T-cell (primary cell): ENCODE measurements around the gene SCO2. TPM values are rescaled to one million over a fixed set of nuclear protein-coding genes. Genes with fewer than 3 reads are reported as not detected.

Source experiments
- ATAC-seq, 4 experiments: fragments of 200-7000 bp in 3 of 4; fragments of 150-1000 bp in 1 of 4; cut with Tn5 transposase; replicated peaks in 1 of 4; 1 replicate in 3 of 4; 2 replicates in 1 of 4; pipeline ENCODE4 v1.10.0; 2021; ENCODE audit warnings: moderate library complexity in 3 of 4, mild to moderate bottlenecking in 2 of 4, moderate number of reproducible peaks in 1 of 4
- CTCF ChIA-PET, 2 donors: fragments of 300-600 bp; sonication (Branson Sonifier 250); formaldehyde crosslinking; loops; one replicate each; lab custom pipeline; 2022; ENCODE audit warnings: antibody characterized with exemption in 2 of 2; lab: Charles Lee
- POLR2A ChIA-PET, 2 donors: fragments of 300-600 bp; sonication (Branson Sonifier 250); formaldehyde crosslinking; loops; one replicate each; lab custom pipeline; 2022; ENCODE audit warnings: antibody characterized with exemption in 2 of 2; lab: Charles Lee
- DNase-seq, 35 experiments: peaks; one replicate each; pipeline versions ENCODE4 v3.0.0 to v3.0.0-alpha.2; 2013 to 2023
- H3K27ac ChIP-seq: one replicate; pipeline ENCODE4 v1.5.1; 2013; ENCODE audit warnings: low read length
- H3K27me3 ChIP-seq, 2 experiments: replicated peaks in 1 of 2; 1 replicate in 1 of 2; 2 replicates in 1 of 2; pipeline versions ENCODE4 v1.6.1 to v1.7.0; 2013; ENCODE audit warnings: low read length in 1 of 2, mixed read lengths in 1 of 2; ENCODE audit not compliant: control insufficient read depth in 2 of 2, insufficient read depth in 2 of 2; ENCODE audit errors: extremely low read depth in 1 of 2
- H3K36me3 ChIP-seq, 2 donors: 1 replicate in 1 of 2; 2 replicates in 1 of 2; pipeline versions ENCODE4 v1.6.1 to v1.7.0; 2013; ENCODE audit warnings: low read length in 1 of 2; ENCODE audit not compliant: control insufficient read depth in 2 of 2, insufficient read depth in 1 of 2; ENCODE audit errors: extremely low read depth in 1 of 2
- H3K4me1 ChIP-seq, 2 experiments: 1 replicate in 1 of 2; 2 replicates in 1 of 2; pipeline versions ENCODE4 v1.6.1 to v1.7.0; 2013; ENCODE audit warnings: low read length in 2 of 2, mixed read lengths in 1 of 2; ENCODE audit not compliant: insufficient read depth in 2 of 2, control insufficient read depth in 1 of 2; ENCODE audit errors: extremely low read depth in 1 of 2
- H3K4me3 ChIP-seq, 2 donors: 1 replicate in 1 of 2; 2 replicates in 1 of 2; pipeline versions ENCODE4 v1.5.1 to v1.7.0; 2013; ENCODE audit warnings: mild to moderate bottlenecking in 2 of 2, low read length in 1 of 2, moderate library complexity in 1 of 2; ENCODE audit not compliant: control insufficient read depth in 1 of 2; ENCODE audit errors: extremely low read depth in 1 of 2
- H3K9me3 ChIP-seq: 2 replicates; pipeline ENCODE4 v1.7.0; 2013
- H3K27ac Mint-ChIP-seq, 2 donors: one replicate each; pipeline ENCODE4 v1.8.0; 2020 to 2021; ENCODE audit warnings: mild to moderate bottlenecking in 2 of 2, mixed read lengths in 2 of 2
- H3K27me3 Mint-ChIP-seq, 2 donors: one replicate each; pipeline ENCODE4 v1.8.0; 2021 to 2022; ENCODE audit warnings: mixed read lengths in 2 of 2
- H3K36me3 Mint-ChIP-seq: one replicate; pipeline ENCODE4 v1.8.0; 2021; ENCODE audit warnings: mixed read lengths
- H3K4me1 Mint-ChIP-seq, 3 donors: one replicate each; pipeline ENCODE4 v1.8.0; 2020 to 2022; ENCODE audit warnings: mixed read lengths in 3 of 3, mild to moderate bottlenecking in 1 of 3
- H3K4me3 Mint-ChIP-seq, 3 donors: one replicate each; pipeline ENCODE4 v1.8.0; 2020 to 2022; ENCODE audit warnings: mild to moderate bottlenecking in 3 of 3, mixed read lengths in 3 of 3, moderate library complexity in 3 of 3
- H3K9me3 Mint-ChIP-seq, 3 donors: one replicate each; pipeline ENCODE4 v1.8.0; 2020 to 2022; ENCODE audit warnings: mixed read lengths in 3 of 3
- WGBS: methylation state at CpG from one replicate; pipeline ENCODE4 v1.1.5; 2013; ENCODE audit warnings: missing lambda C conversion rate; ENCODE audit not compliant: insufficient coverage; 5-methylcytosine and 5-hydroxymethylcytosine counted together
- total RNA-seq, 35 experiments: library from RNA in 6 of 35; stranded (reverse) in 6 of 35; fragments of 120-200 nt in 1 of 35; gene quantifications; one replicate each; pipeline versions ENCODE4 v1.2.1 to v1.2.4 and lab custom pipeline; 2013 to 2026

Gene SCO2
- total RNA-seq, 5 donors from 2014 or later (not counting 1 experiment from before 2014, with no cell fraction given), result 3.3 to 5.6 (median 4.0) TPM

- ChIA-PET POLR2A (interaction anchor here in 1 of 2 donors (0.6 kb wide), 1 partner anchor 330 kb away, joined by 16 read pairs; no protein-coding TSS in a partner anchor), CTCF (no interaction called here)
- no peaks in the 10 kb centered on the region for H3K9me3 ChIP-seq
- Mint-ChIP-seq H3K4me1 (peaks cover 18 to 22% (median 19%) of the 10 kb centered on the region in 3 donors), H3K27me3 (no peaks in the 10 kb centered on the region), H3K9me3 (no peaks in the 10 kb centered on the region), H3K27ac (no peak overlapping the region), H3K4me3 (no peak overlapping the region), H3K36me3 (peaks cover 3% of the 10 kb centered on the region)
- H3K36me3 ChIP-seq, result no peaks in the 10 kb centered on the region
- H3K4me1 ChIP-seq, result peaks cover 0 to 26% of the 10 kb centered on the region in 2 experiments
- DNase-seq (no peak), ATAC-seq (no peak)
- no peak overlapping the region for H3K27ac ChIP-seq
- WGBS, result 71% methylated on average over 4 of the region's 8 CpGs
- no peaks in the 10 kb centered on the region for H3K27me3 ChIP-seq
- H3K4me3 ChIP-seq, result no peak overlapping the region
Measured at GRCh38 chr22:50553310-50553709, 27.9 kb upstream of the SCO2 start.

- H3K9me3 Mint-ChIP-seq, result no peaks in the 10 kb centered on the region
- Histone ChIP-seq H3K27ac (no peak overlapping the region), H3K36me3 (no peaks in the 10 kb centered on the region), H3K27me3 (no peaks in the 10 kb centered on the region), H3K9me3 (no peaks in the 10 kb centered on the region), H3K4me1 (peaks cover 4 to 37% of the 10 kb centered on the region in 2 experiments), H3K4me3 (no peak overlapping the region)
- H3K4me3 Mint-ChIP-seq, result peak overlapping the region; percentile 10 to 36 (median 16)
- H3K36me3 Mint-ChIP-seq, result peaks cover 3% of the 10 kb centered on the region
- no peak overlapping the region for H3K27ac Mint-ChIP-seq
- peaks cover 19 to 27% (median 24%) of the 10 kb centered on the region in 3 donors for H3K4me1 Mint-ChIP-seq
- DNase-seq (no peak), ATAC-seq (no peak)
- 99% methylated on average over 10 of the region's 11 CpGs for WGBS
- no peaks in the 10 kb centered on the region for H3K27me3 Mint-ChIP-seq
- CTCF ChIA-PET, result interaction anchor here in 1 of 2 donors (0.9 to 1.2 kb wide), 3 partner anchors 9 to 43 kb away, joined by 3 read pairs; partner anchors contain the start of genes LMF2 and NCAPH2
- POLR2A ChIA-PET, result no interaction called here
Measured at GRCh38 chr22:50551160-50551752, 25.9 kb upstream of the SCO2 start.

- ChIA-PET CTCF (interaction anchor here in 1 of 2 donors (1.1 to 1.2 kb wide), 2 partner anchors 10 to 40 kb away, joined by 3 read pairs; no protein-coding TSS in a partner anchor), POLR2A (no interaction called here)
- no peak for DNase-seq
- Mint-ChIP-seq H3K4me1 (peaks cover 27 to 36% (median 32%) of the 10 kb centered on the region in 3 donors), H3K27me3 (no peaks in the 10 kb centered on the region), H3K4me3 (peak overlapping the region; percentile 75 to 80 (median 79)), H3K9me3 (no peaks in the 10 kb centered on the region), H3K36me3 (peaks cover 3% of the 10 kb centered on the region), H3K27ac (peak overlapping the region; percentile 82 to 87)
- Histone ChIP-seq H3K4me3 (no peak overlapping the region), H3K36me3 (no peaks in the 10 kb centered on the region), H3K27ac (no peak overlapping the region), H3K27me3 (no peaks in the 10 kb centered on the region), H3K4me1 (peaks cover 4 to 45% of the 10 kb centered on the region in 2 experiments), H3K9me3 (no peaks in the 10 kb centered on the region)
- ATAC-seq, result no peak
- WGBS, result 98% methylated on average over 5 of the region's 8 CpGs
Measured at GRCh38 chr22:50550395-50550794, 25.0 kb upstream of the SCO2 start.

- no peaks in the 10 kb centered on the region for H3K27me3 Mint-ChIP-seq
Measured at GRCh38 chr22:50548921-50549790, 23.8 kb upstream of the SCO2 start.

DNA sequence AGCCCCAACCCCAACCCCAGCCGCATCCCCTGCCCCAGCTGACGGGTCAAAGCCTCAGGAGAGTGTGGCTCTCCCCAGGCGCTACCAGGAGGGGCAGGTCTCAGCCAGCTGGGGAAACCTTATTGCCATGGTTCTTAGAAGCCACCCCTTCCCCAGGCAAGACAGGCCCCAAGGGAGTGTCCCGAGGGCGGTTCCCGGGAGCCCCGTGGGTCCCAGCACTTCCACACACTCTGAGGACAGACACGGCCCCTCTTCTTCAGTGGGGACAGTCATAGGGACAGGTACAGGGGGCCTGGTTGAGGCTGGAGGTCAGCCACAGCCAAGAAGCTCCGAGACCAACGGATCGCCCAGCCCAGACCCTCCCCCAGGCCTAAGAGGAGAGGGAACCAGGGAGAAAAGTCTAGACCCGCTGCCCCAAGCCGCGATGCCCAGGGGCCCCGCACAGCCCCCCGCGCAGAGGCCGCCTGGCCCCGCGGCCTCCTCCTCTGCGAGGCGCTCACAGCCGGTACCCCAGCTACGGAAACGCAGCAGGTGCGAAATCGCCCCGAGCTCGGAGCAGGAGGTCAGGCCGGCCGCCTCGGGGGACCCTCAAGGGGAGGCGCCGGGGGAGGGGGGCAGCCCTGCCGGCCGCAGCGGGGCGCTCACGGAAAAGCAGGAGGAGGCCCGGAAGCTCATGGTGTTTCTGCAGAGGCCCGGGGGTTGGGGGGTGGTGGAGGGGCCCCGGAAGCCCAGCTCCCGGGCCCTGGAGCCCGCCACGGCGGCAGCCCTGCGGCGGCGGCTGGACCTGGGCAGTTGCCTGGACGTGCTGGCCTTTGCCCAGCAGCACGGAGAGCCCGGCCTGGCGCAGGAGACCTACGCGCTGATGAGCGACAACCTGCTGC is 22.9 kb upstream of the SCO2 start:
- Histone ChIP-seq H3K27ac (peak overlapping the region; percentile 80), H3K9me3 (no peaks in the 10 kb centered on the region), H3K36me3 (no peaks in the 10 kb centered on the region), H3K27me3 (no peaks in the 10 kb centered on the region), H3K4me3 (peak overlapping the region; percentile 35 to 60), H3K4me1 (peaks cover 6 to 63% of the 10 kb centered on the region in 2 experiments)
- ATAC-seq, result peak; percentile 70 to 79 (median 76)
- peak in 31 of 35 experiments; percentile 42 to 73 (median 57) for DNase-seq
- Mint-ChIP-seq H3K27me3 (no peaks in the 10 kb centered on the region), H3K4me1 (peaks cover 38 to 48% (median 44%) of the 10 kb centered on the region in 3 donors), H3K27ac (peak overlapping the region; percentile 79 to 90), H3K36me3 (peaks cover 3% of the 10 kb centered on the region), H3K4me3 (peak overlapping the region; percentile 52 to 69 (median 62)), H3K9me3 (no peaks in the 10 kb centered on the region)
- 7% methylated on average over 40 of the region's 56 CpGs for WGBS
- ChIA-PET CTCF (interaction anchor here in 1 of 2 donors (0.6 to 2.2 kb wide), 7 partner anchors 8 to 333 kb away, joined by 3 to 9 read pairs (median 7); partner anchors contain the start of genes ADM2 and SCO2), POLR2A (interaction anchor here (0.6 to 1.2 kb wide), 3 partner anchors 9 to 14 kb away, joined by 3 to 12 read pairs (median 4); partner anchors contain the start of gene SYCE3 (in 1 of the 2))

More at GRCh38 chr22:50548921-50549790, 23.8 kb upstream of the SCO2 start:
- Histone ChIP-seq H3K27ac (peak overlapping the region; percentile 54), H3K27me3 (no peaks in the 10 kb centered on the region), H3K4me3 (peak overlapping the region; percentile 35 to 60), H3K4me1 (peaks cover 6 to 58% of the 10 kb centered on the region in 2 experiments), H3K9me3 (no peaks in the 10 kb centered on the region), H3K36me3 (no peaks in the 10 kb centered on the region)
- peak; percentile 8 to 22 (median 20) for ATAC-seq
- POLR2A ChIA-PET, result interaction anchor here (0.8 to 1.2 kb wide), 2 partner anchors 10 kb away, joined by 6 to 12 read pairs; no protein-coding TSS in a partner anchor
- peaks cover 38 to 48% (median 44%) of the 10 kb centered on the region in 3 donors for H3K4me1 Mint-ChIP-seq
- WGBS, result 49% methylated on average over 62 of the region's 68 CpGs
- H3K9me3 Mint-ChIP-seq, result no peaks in the 10 kb centered on the region
- no peak for DNase-seq
- peaks cover 3% of the 10 kb centered on the region for H3K36me3 Mint-ChIP-seq
- peak overlapping the region; percentile 86 to 90 for H3K27ac Mint-ChIP-seq
- CTCF ChIA-PET, result interaction anchor here in 1 of 2 donors (0.6 to 2.2 kb wide), 6 partner anchors 9 to 72 kb away, joined by 3 to 9 read pairs (median 7); partner anchors contain the start of genes ADM2 and SCO2
- H3K4me3 Mint-ChIP-seq, result peak overlapping the region; percentile 75 to 82 (median 80)
